Measurements from ENCODE around the gene PIK3C2B.
"Not testable (repeated sequence)": the region's sequence is repeated elsewhere in the genome, so short reads cannot be mapped to it uniquely, and the experiment has no call there.

The PIK3C2B gene

GRCh38 chr1:204507317-204508105, 12.9 kb upstream of the PIK3C2B start:
- peak; percentile 95 for DNase-seq (ENCODE audit: low spot score)

GRCh38 chr1:204506969-204507316, 12.3 kb upstream of the PIK3C2B start:
- DNase-seq (ENCODE audit: low spot score): peak; percentile 90

GRCh38 chr1:204506201-204506968, 11.8 kb upstream of the PIK3C2B start:
- peak; percentile 91 for DNase-seq (ENCODE audit: low spot score)

GRCh38 chr1:204505674-204506200, 11.1 kb upstream of the PIK3C2B start:
- DNase-seq (ENCODE audit: low spot score): no peak

- no peak for DNase-seq (ENCODE audit: low spot score)
Observed at GRCh38 chr1:204503913-204504519, 9.4 kb upstream of the PIK3C2B start.

- peak; percentile 83 for DNase-seq (ENCODE audit: low spot score)
Observed at GRCh38 chr1:204503122-204503912, 8.7 kb upstream of the PIK3C2B start.

- DNase-seq (ENCODE audit: low spot score): no peak
Observed at GRCh38 chr1:204502241-204502640, 7.6 kb upstream of the PIK3C2B start.

- DNase-seq (ENCODE audit: low spot score): no peak
Observed at GRCh38 chr1:204499511-204500468, 5.2 kb upstream of the PIK3C2B start.

- no peak for DNase-seq (ENCODE audit: low spot score)
Observed at GRCh38 chr1:204498981-204499380, 4.4 kb upstream of the PIK3C2B start.

GRCh38 chr1:204495777-204496176, 1.2 kb upstream of the PIK3C2B start:
- no peak for DNase-seq (ENCODE audit: low spot score)

- DNase-seq (ENCODE audit: low spot score): no peak
Observed at GRCh38 chr1:204495078-204495753, 611 bp upstream of the PIK3C2B start.

GRCh38 chr1:204493984-204494280, 673 bp downstream of the PIK3C2B start:
- peak; percentile 61 for DNase-seq (ENCODE audit: low spot score)

- peak; percentile 53 for DNase-seq (ENCODE audit: low spot score)
Observed at GRCh38 chr1:204493145-204493983, 1.2 kb downstream of the PIK3C2B start.

GRCh38 chr1:204491655-204492054, 3.0 kb downstream of the PIK3C2B start:
- DNase-seq (ENCODE audit: low spot score): no peak

- DNase-seq (ENCODE audit: low spot score): no peak
Observed at GRCh38 chr1:204487256-204487615, 7.4 kb downstream of the PIK3C2B start.

- not testable (repeated sequence) for DNase-seq (ENCODE audit: low spot score)
Observed at GRCh38 chr1:204486513-204487255, 7.9 kb downstream of the PIK3C2B start.

GRCh38 chr1:204483791-204484190, 10.8 kb downstream of the PIK3C2B start:
- DNase-seq (ENCODE audit: low spot score): no peak

GRCh38 chr1:204480515-204480914, 14.1 kb downstream of the PIK3C2B start:
- DNase-seq (ENCODE audit: low spot score): no peak
